Measurements from ENCODE around the gene DSCAML1. TPM values are rescaled to one million over a fixed set of nuclear protein-coding genes. Genes with fewer than 3 reads are reported as not detected.

Gene DSCAML1
- total RNA-seq, 1 donor from 2014 or later: 0.95 TPM

GRCh38 chr11:117748771-117749540 is 48.1 kb downstream of the DSCAML1 start:
- Histone ChIP-seq H3K4me3 (no peak overlapping the region), H3K36me3 (no peaks in the 10 kb centered on the region), H3K27ac (no peak overlapping the region), H3K9me3 (no peaks in the 10 kb centered on the region), H3K4me1 (no peaks in the 10 kb centered on the region), H3K27me3 (ENCODE audit: low read depth) (no peaks in the 10 kb centered on the region)
- DNase-seq (no peak), ATAC-seq (no peak)
- intact Hi-C loops (cut with DNase I): no loop called here
- no peak for TF ChIP-seq CTCF (IDR thresholded peaks at IDR 0.05)

GRCh38 chr11:117747892-117748291 is 49.1 kb downstream of the DSCAML1 start:
- H3K36me3 ChIP-seq: no peaks in the 10 kb centered on the region
- TF ChIP-seq CTCF (IDR thresholded peaks at IDR 0.05): no peak
- intact Hi-C loops (cut with DNase I): no loop called here
- no peaks in the 10 kb centered on the region for H3K9me3 ChIP-seq
- ATAC-seq: no peak
- H3K4me1 ChIP-seq: no peaks in the 10 kb centered on the region
- H3K27ac ChIP-seq: no peak overlapping the region
- no peak overlapping the region for H3K4me3 ChIP-seq
- no peak for DNase-seq
- no peaks in the 10 kb centered on the region for H3K27me3 ChIP-seq (ENCODE audit: low read depth)

GRCh38 chr11:117745346-117745745 is 51.7 kb downstream of the DSCAML1 start:
- no peak for TF ChIP-seq CTCF (IDR thresholded peaks at IDR 0.05)
- no peaks in the 10 kb centered on the region for H3K36me3 ChIP-seq

GRCh38 chr11:117744471-117745150 is 52.4 kb downstream of the DSCAML1 start:
- no peak for TF ChIP-seq CTCF (IDR thresholded peaks at IDR 0.05)
- no peak overlapping the region for H3K27ac ChIP-seq
- peaks cover 8% of the 10 kb centered on the region for H3K9me3 ChIP-seq
- no peaks in the 10 kb centered on the region for H3K27me3 ChIP-seq (ENCODE audit: low read depth)
- H3K36me3 ChIP-seq: no peaks in the 10 kb centered on the region
- DNase-seq: no peak
- H3K4me3 ChIP-seq: no peak overlapping the region
- no peak for ATAC-seq
- intact Hi-C loops (cut with DNase I): no loop called here
- H3K4me1 ChIP-seq: no peaks in the 10 kb centered on the region

More at GRCh38 chr11:117745346-117745745, 51.7 kb downstream of the DSCAML1 start:
- DNase-seq (no peak), ATAC-seq (no peak)
- Histone ChIP-seq H3K4me1 (no peaks in the 10 kb centered on the region), H3K4me3 (no peak overlapping the region), H3K27ac (no peak overlapping the region), H3K27me3 (ENCODE audit: low read depth) (no peaks in the 10 kb centered on the region), H3K9me3 (peaks cover 8% of the 10 kb centered on the region)
- intact Hi-C loops (cut with DNase I): no loop called here

GRCh38 chr11:117743121-117743815 is 53.7 kb downstream of the DSCAML1 start:
- Histone ChIP-seq H3K36me3 (no peaks in the 10 kb centered on the region), H3K4me1 (no peaks in the 10 kb centered on the region), H3K4me3 (no peak overlapping the region), H3K9me3 (peaks cover 8% of the 10 kb centered on the region), H3K27me3 (ENCODE audit: low read depth) (no peaks in the 10 kb centered on the region), H3K27ac (no peak overlapping the region)
- no peak for DNase-seq
- no peak for TF ChIP-seq CTCF (IDR thresholded peaks at IDR 0.05)
- intact Hi-C loops (cut with DNase I): no loop called here
- ATAC-seq: no peak

Data from lower lobe of right lung (tissue), 2 donors.